Naive thymus-derived CD8-positive, alpha-beta T cell (primary cell): ENCODE results near the gene PSMA1. TPM values are rescaled to one million over a fixed set of nuclear protein-coding genes. Genes with fewer than 3 reads are reported as not detected.
A peak's percentile ranks its signal among the peaks of the same experiment; 100 is the strongest.

ENCODE experiments used
- ATAC-seq, 2 donors: fragments of 150-1000 bp; cut with Tn5 transposase in 1 of 2; sonication (Bioruptor Pico), chemical (Tn5 transposase) in 1 of 2; 1 replicate in 1 of 2; 2 replicates in 1 of 2; pipeline ENCODE4 v1.10.0; 2021; ENCODE audit warnings: mild to moderate bottlenecking in 2 of 2, moderate library complexity in 2 of 2
- POLR2A ChIA-PET: fragments of 350-600 bp; sonication (Branson Sonifier 250); formaldehyde crosslinking; loops from one replicate; lab custom pipeline; 2021; ENCODE audit warnings: antibody characterized with exemption; lab: Charles Lee
- DNase-seq, 10 donors: peaks; one replicate each; pipeline versions ENCODE4 v3.0.0 to v3.0.0-alpha.2; 2020 to 2022
- H3K27ac Mint-ChIP-seq, 10 donors: one replicate each; pipeline ENCODE4 v1.8.0; 2020 to 2022; ENCODE audit warnings: mild to moderate bottlenecking in 10 of 10, mixed read lengths in 10 of 10, moderate library complexity in 4 of 10, inconsistent platforms in 1 of 10
- H3K27me3 Mint-ChIP-seq, 5 donors: one replicate each; pipeline ENCODE4 v1.8.0; 2021 to 2022; ENCODE audit warnings: mixed read lengths in 5 of 5
- H3K36me3 Mint-ChIP-seq, 3 donors: one replicate each; pipeline ENCODE4 v1.8.0; 2020 to 2022; ENCODE audit warnings: mixed read lengths in 3 of 3, mild to moderate bottlenecking in 2 of 3, inconsistent platforms in 1 of 3
- H3K4me1 Mint-ChIP-seq, 4 donors: one replicate each; pipeline ENCODE4 v1.8.0; 2021 to 2022; ENCODE audit warnings: mixed read lengths in 4 of 4
- H3K4me3 Mint-ChIP-seq, 10 donors: one replicate each; pipeline ENCODE4 v1.8.0; 2020 to 2022; ENCODE audit warnings: mild to moderate bottlenecking in 10 of 10, mixed read lengths in 10 of 10, moderate library complexity in 6 of 10, inconsistent platforms in 1 of 10
- H3K9me3 Mint-ChIP-seq, 9 donors: one replicate each; pipeline ENCODE4 v1.8.0; 2020 to 2022; ENCODE audit warnings: mixed read lengths in 9 of 9, mild to moderate bottlenecking in 3 of 9, inconsistent platforms in 1 of 9, moderate library complexity in 1 of 9
- polyA plus RNA-seq, 3 donors: library from polyadenylated mRNA; unstranded; fragments of 300-500 nt; fragmentation: Illumina TruSeq; gene quantifications; one replicate each; pipeline ENCODE4 v1.2.3, GENCODE V29; 2021
- total RNA-seq, 8 experiments: library from RNA in 2 of 8; stranded (reverse) in 2 of 8; gene quantifications; one replicate each; pipeline ENCODE4 v1.2.3 and lab custom pipeline; 2021 to 2026

The PSMA1 gene
- total and polyA plus RNA-seq, 5 experiments from 2014 or later: 150 to 159 (median 154) TPM

DNA sequence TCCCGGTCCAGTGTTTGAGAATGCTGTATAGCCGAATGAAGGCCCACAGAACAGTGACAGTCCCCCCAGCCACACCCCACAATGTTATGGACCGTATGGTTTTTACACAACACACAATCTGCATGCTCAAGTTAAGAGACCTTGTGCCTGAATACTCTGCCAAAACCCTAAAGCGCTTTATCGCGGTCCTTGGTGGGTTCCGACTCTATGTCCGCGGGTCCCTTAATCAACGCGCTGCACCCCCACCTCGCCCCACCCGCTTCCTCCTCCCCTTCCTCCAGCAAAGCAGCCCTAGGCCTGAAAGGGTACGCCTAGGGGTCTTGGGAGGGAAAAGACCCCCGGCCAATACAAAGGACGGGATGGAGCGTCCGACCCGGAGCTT, 21.0 kb downstream of the PSMA1 start:
- H3K9me3 Mint-ChIP-seq: peaks cover 0 to 2% (median 0%) of the 10 kb centered on the region in 9 donors
- DNase-seq (peak in 3 of 10 donors; percentile 19 to 42 (median 22)), ATAC-seq (peak; percentile 38 to 43)
- peak overlapping the region; percentile 90 to 100 (median 98) for H3K27ac Mint-ChIP-seq
- H3K27me3 Mint-ChIP-seq: no peaks in the 10 kb centered on the region
- H3K4me1 Mint-ChIP-seq: peaks cover 23 to 53% (median 47%) of the 10 kb centered on the region in 4 donors
- H3K36me3 Mint-ChIP-seq: peaks cover 16 to 51% (median 22%) of the 10 kb centered on the region in 3 donors
- POLR2A ChIA-PET: interaction anchor here (1.0 to 2.7 kb wide), 5 partner anchors 21 to 1037 kb away, joined by 3 to 20 read pairs (median 4); partner anchors contain the start of genes CYP2R1 and PSMA1
- peak overlapping the region; percentile 90 to 100 (median 96) for H3K4me3 Mint-ChIP-seq

DNA sequence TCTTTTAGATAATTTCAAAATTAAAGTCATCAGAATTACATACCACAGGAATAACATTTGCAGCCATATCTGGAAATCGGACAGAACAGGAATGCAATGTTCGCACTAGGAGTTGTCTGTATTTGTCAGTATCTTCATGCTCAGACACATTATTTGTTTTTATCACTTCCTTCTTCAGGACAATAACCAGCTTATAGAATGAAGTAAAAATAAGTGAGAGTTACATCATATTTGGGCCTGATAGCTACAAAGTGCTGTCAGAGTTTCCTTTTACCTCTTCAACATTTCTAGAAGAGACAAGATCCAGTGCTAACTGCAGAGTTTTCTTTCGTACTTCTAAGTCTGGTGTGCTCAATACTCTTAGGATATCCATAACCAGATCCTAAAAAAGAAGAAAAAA, 39.5 kb downstream of the PSMA1 start:
- DNase-seq: no peak
- Mint-ChIP-seq H3K4me1 (peaks cover 6 to 23% (median 9%) of the 10 kb centered on the region in 4 donors), H3K27me3 (no peaks in the 10 kb centered on the region), H3K27ac (peak overlapping the region in 4 of 10 donors; percentile 2 to 67 (median 40)), H3K4me3 (no peak overlapping the region), H3K36me3 (peaks cover under 1 to 89% (median 23%) of the 10 kb centered on the region in 3 donors), H3K9me3 (no peaks in the 10 kb centered on the region)
- POLR2A ChIA-PET: no interaction called here
- no peak for ATAC-seq

DNA sequence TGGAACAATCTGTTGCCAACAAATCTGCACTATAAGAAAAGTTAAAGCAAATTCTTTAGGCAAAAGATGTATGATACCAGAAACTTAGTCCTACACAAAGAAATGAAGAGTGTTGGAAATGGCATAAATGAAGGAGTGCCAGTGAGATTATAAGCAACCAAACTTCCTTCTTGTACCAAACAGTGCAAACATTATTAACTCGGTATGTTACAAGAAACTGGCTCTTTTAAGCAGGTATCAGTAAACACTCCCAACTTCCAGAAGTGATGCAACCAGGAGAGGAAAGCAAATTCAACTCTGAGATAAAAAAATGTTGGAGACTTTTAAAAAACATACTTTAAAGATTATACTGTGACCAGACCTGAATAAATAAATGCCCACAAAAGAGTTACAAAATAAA, 49.1 kb downstream of the PSMA1 start:
- Mint-ChIP-seq H3K4me1 (peaks cover 26 to 50% (median 42%) of the 10 kb centered on the region in 4 donors), H3K4me3 (no peak overlapping the region), H3K27me3 (no peaks in the 10 kb centered on the region), H3K9me3 (no peaks in the 10 kb centered on the region), H3K36me3 (peaks cover 5 to 90% (median 33%) of the 10 kb centered on the region in 3 donors), H3K27ac (peak overlapping the region in 9 of 10 donors; percentile 25 to 77 (median 57))
- DNase-seq (no peak), ATAC-seq (no peak)
- POLR2A ChIA-PET: no interaction called here

DNA sequence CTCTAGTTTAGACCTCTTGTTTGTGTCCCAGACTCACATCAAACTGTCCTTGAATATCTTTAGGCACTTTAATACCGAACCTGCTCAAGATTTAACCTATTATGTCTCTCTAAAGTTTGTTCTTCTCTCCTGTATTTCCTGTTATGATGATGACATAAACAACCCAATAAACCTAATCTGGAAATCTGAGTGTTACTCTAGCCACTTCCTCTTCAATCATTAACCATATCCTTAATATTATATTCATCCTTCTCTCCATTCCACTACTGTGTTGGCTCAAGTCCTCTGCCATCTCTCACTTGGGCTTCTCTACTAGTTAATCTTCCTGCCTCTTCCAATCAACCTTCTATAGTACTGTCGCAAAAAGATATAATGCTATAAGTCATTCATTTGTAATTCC, 56.6 kb downstream of the PSMA1 start:
- H3K36me3 Mint-ChIP-seq: peaks cover 0 to 48% (median 22%) of the 10 kb centered on the region in 3 donors
- H3K27ac Mint-ChIP-seq: no peak overlapping the region
- DNase-seq (no peak), ATAC-seq (no peak)
- POLR2A ChIA-PET: interaction anchor here (0.5 kb wide), 1 partner anchor 225 kb away, joined by 3 read pairs; no protein-coding TSS in a partner anchor
- no peaks in the 10 kb centered on the region for H3K9me3 Mint-ChIP-seq
- H3K27me3 Mint-ChIP-seq: no peaks in the 10 kb centered on the region
- H3K4me1 Mint-ChIP-seq: peaks cover 5 to 14% (median 10%) of the 10 kb centered on the region in 4 donors
- no peak overlapping the region for H3K4me3 Mint-ChIP-seq

DNA sequence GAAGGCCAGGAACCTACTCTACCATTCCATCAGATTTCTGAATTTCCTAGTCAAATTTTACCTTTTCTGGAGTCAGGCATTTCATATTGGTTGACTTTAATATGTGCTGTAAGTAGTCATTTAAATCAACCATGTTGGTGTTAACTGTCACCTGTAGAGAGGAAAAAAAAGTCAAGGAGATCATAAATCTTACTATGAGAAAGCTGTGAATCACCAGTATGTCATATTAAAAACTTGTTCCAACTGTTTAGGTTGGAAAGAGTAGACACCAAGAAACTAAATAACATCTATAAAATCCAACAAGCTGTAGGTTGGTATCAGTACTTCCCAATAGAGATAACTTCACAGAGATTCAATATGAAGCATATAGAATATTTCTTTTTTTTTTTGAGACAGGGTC, 60.0 kb downstream of the PSMA1 start:
- POLR2A ChIA-PET: no interaction called here
- DNase-seq: no peak
- Mint-ChIP-seq H3K4me3 (no peak overlapping the region), H3K27me3 (no peaks in the 10 kb centered on the region), H3K36me3 (peaks cover 0 to 58% (median 11%) of the 10 kb centered on the region in 3 donors), H3K9me3 (no peaks in the 10 kb centered on the region), H3K27ac (peak overlapping the region in 5 of 10 donors; percentile 14 to 61 (median 29)), H3K4me1 (peaks cover 0 to 4% (median 0%) of the 10 kb centered on the region in 4 donors)
- ATAC-seq: no peak

DNA sequence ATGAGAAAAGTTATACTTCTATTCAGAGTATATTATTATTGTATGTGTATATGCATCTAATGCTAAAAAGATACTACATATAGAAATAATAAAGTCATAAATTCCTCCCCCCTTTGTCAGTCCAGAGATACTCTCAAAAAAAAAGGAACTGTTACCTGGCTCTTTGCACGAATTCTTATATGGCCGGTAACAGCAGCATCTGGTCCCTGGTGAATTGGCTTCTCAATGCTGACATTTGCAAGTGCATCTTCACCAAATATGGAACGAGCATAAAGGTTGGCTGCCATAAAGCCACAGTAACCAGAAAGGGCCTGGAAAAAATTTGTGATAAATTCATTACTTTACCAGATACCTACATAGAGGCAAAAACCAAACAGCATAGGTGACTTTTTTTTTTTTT, 61.8 kb downstream of the PSMA1 start:
- no peak for DNase-seq
- Mint-ChIP-seq H3K4me3 (no peak overlapping the region), H3K27me3 (no peaks in the 10 kb centered on the region), H3K27ac (peak overlapping the region in 1 of 10 donors; percentile 22), H3K4me1 (peaks cover 0 to 4% (median 0%) of the 10 kb centered on the region in 4 donors), H3K36me3 (peaks cover 0 to 62% (median 11%) of the 10 kb centered on the region in 3 donors), H3K9me3 (no peaks in the 10 kb centered on the region)
- POLR2A ChIA-PET: interaction anchor here (0.7 kb wide), 1 partner anchor 157 kb away, joined by 4 read pairs; no protein-coding TSS in a partner anchor
- no peak for ATAC-seq

DNA sequence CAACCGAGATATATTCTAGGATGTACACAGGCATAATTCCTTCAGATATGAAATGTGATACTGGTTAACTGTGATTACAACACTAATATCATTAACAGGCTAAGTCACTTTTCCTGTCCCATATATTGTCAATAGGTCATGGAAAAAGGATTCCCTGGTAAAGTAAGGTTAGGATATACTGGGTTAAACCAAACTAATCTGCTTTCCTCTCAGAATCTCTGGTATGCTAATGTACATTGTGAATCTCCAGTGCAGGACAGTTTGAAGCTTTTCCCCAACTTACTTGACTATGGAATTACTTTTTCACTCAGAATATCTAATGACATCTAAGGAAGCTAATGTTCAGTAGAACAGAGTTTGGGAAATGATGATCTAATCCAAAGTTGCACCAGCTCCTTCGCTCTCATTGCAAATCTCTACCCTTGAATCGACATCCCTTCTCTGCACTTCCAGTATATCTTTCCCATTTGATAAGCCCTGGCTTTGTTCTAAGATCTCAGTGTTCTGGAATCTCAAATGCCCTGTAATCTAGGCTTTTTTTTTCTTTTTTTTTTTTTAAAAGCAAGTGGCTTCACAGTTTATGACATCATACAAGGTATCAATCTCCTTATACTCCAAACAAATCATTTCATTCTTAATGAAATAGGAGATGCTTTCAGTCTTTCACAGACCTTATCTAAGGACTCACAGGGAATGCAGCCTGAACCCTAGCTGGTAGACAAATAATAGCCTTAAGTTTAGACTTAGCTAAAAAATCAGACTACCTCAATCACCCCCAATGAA, 64.3 kb downstream of the PSMA1 start:
- Mint-ChIP-seq H3K4me3 (no peak overlapping the region), H3K27ac (peak overlapping the region; percentile 15 to 61 (median 34)), H3K9me3 (no peaks in the 10 kb centered on the region), H3K4me1 (peaks cover 0 to 16% (median 1%) of the 10 kb centered on the region in 4 donors), H3K27me3 (no peaks in the 10 kb centered on the region), H3K36me3 (peaks cover 0 to 75% (median 8%) of the 10 kb centered on the region in 3 donors)
- POLR2A ChIA-PET: interaction anchor here (0.6 to 0.8 kb wide), 5 partner anchors 20 to 161 kb away, joined by 3 to 8 read pairs (median 4); no protein-coding TSS in a partner anchor
- ATAC-seq (no peak), DNase-seq (no peak)

Other genes with a start within 250 kb of the PSMA1 start
- 10 to 100 TPM; 16.0 to 16.2 TPM for gene RRAS2, start 161.2 kb downstream of the PSMA1 start, total RNA-seq
- 10 to 100 TPM in 2 of 3 donors, 1 to 10 TPM in 1; 6.1 to 19.0 (median 10.0) TPM for gene RRAS2, start 161.2 kb downstream of the PSMA1 start, polyA plus RNA-seq
- gene COPB1, start 20.6 kb downstream of the PSMA1 start, total RNA-seq: 10 to 100 TPM; 78.3 to 79.6 TPM
- 10 to 100 TPM; 46.6 to 67.7 (median 64.9) TPM for gene COPB1, start 20.6 kb downstream of the PSMA1 start, polyA plus RNA-seq
- gene PDE3B, start 123.4 kb upstream of the PSMA1 start, total RNA-seq: 100 to 1,000 TPM; 228 to 240 TPM
- gene PDE3B, start 123.4 kb upstream of the PSMA1 start, polyA plus RNA-seq: 100 to 1,000 TPM in 1 of 3 donors, 10 to 100 TPM in 2; 59.2 to 127 (median 74.8) TPM